Measurements from ENCODE around the gene PPP2R2C.

Gene PPP2R2C

GRCh38 chr4:6365545-6366086 lies 106.8 kb downstream of the PPP2R2C start:
- Histone ChIP-seq H3K9me3 (ENCODE audit: insufficient read depth, low read length, severe bottlenecking) (no peaks in the 10 kb centered on the region), H3K27me3 (ENCODE audit: insufficient read depth, low read length, poor library complexity) (no peaks in the 10 kb centered on the region), H3K4me1 (ENCODE audit: insufficient read depth, low read length) (no peaks in the 10 kb centered on the region), H3K27ac (ENCODE audit: low read length) (no peak overlapping the region), H3K9ac (ENCODE audit: low read depth, low read length) (no peak overlapping the region), H3K4me2 (ENCODE audit: insufficient read depth, low read length) (no peak overlapping the region), H3K4me3 (ENCODE audit: low read depth in 1 of 2, low read length in 2 of 2) (no peak overlapping the region), H2AFZ (ENCODE audit: low read depth, low read length) (no peak overlapping the region), H3K79me2 (ENCODE audit: insufficient read depth, low read length) (no peaks in the 10 kb centered on the region), H4K20me1 (ENCODE audit: insufficient read depth, low read length) (peaks cover 23% of the 10 kb centered on the region), H3K36me3 (ENCODE audit: insufficient read depth, low read length) (no peaks in the 10 kb centered on the region)
- TF ChIP-seq EZH2 (IDR thresholded peaks at IDR 0.05; ENCODE audit: borderline replicate concordance, low read depth, low read length, severe bottlenecking) (no peak), CTCF (IDR thresholded peaks at IDR 0.05; ENCODE audit: borderline replicate concordance, extremely low read depth, low read length, poor library complexity, severe bottlenecking) (no peak)
- no peak for DNase-seq
- no peak for ATAC-seq (ENCODE audit: insufficient read depth, low read depth)

DNA sequence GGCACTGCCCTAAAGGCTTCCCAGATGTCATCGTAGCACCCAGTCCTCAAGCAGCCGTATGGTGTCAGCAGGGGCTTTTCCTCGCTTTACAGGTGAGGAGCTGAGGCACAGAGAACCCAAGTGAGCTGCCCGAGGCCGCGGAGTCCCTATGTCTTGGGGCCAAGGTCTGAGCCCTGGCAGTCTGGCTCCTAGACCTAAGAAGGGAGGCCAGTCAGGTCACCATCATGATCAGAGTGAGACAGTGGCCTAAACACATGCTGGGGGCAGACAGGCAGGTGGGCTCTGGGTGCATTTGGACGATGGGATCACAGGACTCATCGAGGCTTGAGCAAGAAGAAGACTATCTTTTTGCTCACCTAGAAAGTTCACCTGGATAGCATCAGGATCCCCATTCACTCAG lies 107.8 kb downstream of the PPP2R2C start:
- ATAC-seq (ENCODE audit: insufficient read depth, low read depth) (no peak), DNase-seq (no peak)
- TF ChIP-seq EZH2 (IDR thresholded peaks at IDR 0.05; ENCODE audit: borderline replicate concordance, low read depth, low read length, severe bottlenecking) = no peak
- TF ChIP-seq CTCF (IDR thresholded peaks at IDR 0.05; ENCODE audit: borderline replicate concordance, extremely low read depth, low read length, poor library complexity, severe bottlenecking) = no peak
- Histone ChIP-seq H3K4me1 (ENCODE audit: insufficient read depth, low read length) (no peaks in the 10 kb centered on the region), H3K4me2 (ENCODE audit: insufficient read depth, low read length) (no peak overlapping the region), H3K79me2 (ENCODE audit: insufficient read depth, low read length) (no peaks in the 10 kb centered on the region), H3K4me3 (ENCODE audit: low read depth in 1 of 2, low read length in 2 of 2) (no peak overlapping the region), H3K27me3 (ENCODE audit: insufficient read depth, low read length, poor library complexity) (no peaks in the 10 kb centered on the region), H3K36me3 (ENCODE audit: insufficient read depth, low read length) (no peaks in the 10 kb centered on the region), H2AFZ (ENCODE audit: low read depth, low read length) (no peak overlapping the region), H3K9me3 (ENCODE audit: insufficient read depth, low read length, severe bottlenecking) (no peaks in the 10 kb centered on the region), H3K9ac (ENCODE audit: low read depth, low read length) (no peak overlapping the region), H3K27ac (ENCODE audit: low read length) (no peak overlapping the region), H4K20me1 (ENCODE audit: insufficient read depth, low read length) (peaks cover 25% of the 10 kb centered on the region)

DNA sequence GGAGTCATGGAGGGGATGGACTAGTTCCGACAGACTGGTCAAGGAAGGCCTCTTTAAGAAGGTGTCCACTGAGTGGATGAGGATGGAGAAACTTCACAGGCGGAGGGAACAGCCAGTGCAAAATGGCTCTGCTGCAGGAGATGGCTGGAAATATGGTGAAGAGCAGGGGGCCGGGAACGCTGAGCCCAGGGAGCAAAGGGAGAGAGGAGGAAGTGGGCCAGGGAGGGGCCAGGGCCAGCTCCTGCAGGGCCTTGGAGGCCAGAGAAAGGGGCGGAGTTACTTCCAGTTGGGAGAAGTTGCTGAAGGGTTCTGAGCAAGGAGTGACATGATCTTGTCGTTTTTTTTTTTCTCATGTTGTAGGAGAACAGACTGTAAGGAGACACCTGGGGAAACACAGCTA lies 108.3 kb downstream of the PPP2R2C start:
- no peaks in the 10 kb centered on the region for H3K79me2 ChIP-seq (ENCODE audit: insufficient read depth, low read length)
- no peaks in the 10 kb centered on the region for H3K27me3 ChIP-seq (ENCODE audit: insufficient read depth, low read length, poor library complexity)
- no peak overlapping the region for H3K4me3 ChIP-seq (ENCODE audit: low read depth in 1 of 2, low read length in 2 of 2)
- no peaks in the 10 kb centered on the region for H3K36me3 ChIP-seq (ENCODE audit: insufficient read depth, low read length)
- no peaks in the 10 kb centered on the region for H3K9me3 ChIP-seq (ENCODE audit: insufficient read depth, low read length, severe bottlenecking)
- DNase-seq (no peak), ATAC-seq (ENCODE audit: insufficient read depth, low read depth) (no peak)
- H3K4me1 ChIP-seq (ENCODE audit: insufficient read depth, low read length) = no peaks in the 10 kb centered on the region
- no peak overlapping the region for H3K9ac ChIP-seq (ENCODE audit: low read depth, low read length)
- H2AFZ ChIP-seq (ENCODE audit: low read depth, low read length) = no peak overlapping the region
- H4K20me1 ChIP-seq (ENCODE audit: insufficient read depth, low read length) = peaks cover 25% of the 10 kb centered on the region
- H3K4me2 ChIP-seq (ENCODE audit: insufficient read depth, low read length) = no peak overlapping the region
- TF ChIP-seq CTCF (IDR thresholded peaks at IDR 0.05; ENCODE audit: borderline replicate concordance, extremely low read depth, low read length, poor library complexity, severe bottlenecking) = no peak
- no peak for TF ChIP-seq EZH2 (IDR thresholded peaks at IDR 0.05; ENCODE audit: borderline replicate concordance, low read depth, low read length, severe bottlenecking)
- H3K27ac ChIP-seq (ENCODE audit: low read length) = no peak overlapping the region

- DNase-seq (peak; percentile 51), ATAC-seq (ENCODE audit: insufficient read depth, low read depth) (0 out of 3 replicates have a peak, but pooled peaks have one; percentile 55)
- H3K9me3 ChIP-seq (ENCODE audit: insufficient read depth, low read length, severe bottlenecking) = no peaks in the 10 kb centered on the region
- H3K4me3 ChIP-seq (ENCODE audit: low read depth in 1 of 2, low read length in 2 of 2) = no peak overlapping the region
- peaks cover 25% of the 10 kb centered on the region for H4K20me1 ChIP-seq (ENCODE audit: insufficient read depth, low read length)
- H3K36me3 ChIP-seq (ENCODE audit: insufficient read depth, low read length) = no peaks in the 10 kb centered on the region
- H3K27me3 ChIP-seq (ENCODE audit: insufficient read depth, low read length, poor library complexity) = no peaks in the 10 kb centered on the region
- H3K4me1 ChIP-seq (ENCODE audit: insufficient read depth, low read length) = no peaks in the 10 kb centered on the region
- no peak overlapping the region for H2AFZ ChIP-seq (ENCODE audit: low read depth, low read length)
- H3K27ac ChIP-seq (ENCODE audit: low read length) = no peak overlapping the region
- H3K79me2 ChIP-seq (ENCODE audit: insufficient read depth, low read length) = no peaks in the 10 kb centered on the region
- no peak for TF ChIP-seq CTCF (IDR thresholded peaks at IDR 0.05; ENCODE audit: borderline replicate concordance, extremely low read depth, low read length, poor library complexity, severe bottlenecking)
- no peak for TF ChIP-seq EZH2 (IDR thresholded peaks at IDR 0.05; ENCODE audit: borderline replicate concordance, low read depth, low read length, severe bottlenecking)
- H3K9ac ChIP-seq (ENCODE audit: low read depth, low read length) = no peak overlapping the region
- H3K4me2 ChIP-seq (ENCODE audit: insufficient read depth, low read length) = no peak overlapping the region
These were observed 109.5 kb downstream of the PPP2R2C start for GRCh38 chr4:6362896-6363295.
